ENCODE results near the gene CFDP1. TPM values are rescaled to one million over a fixed set of nuclear protein-coding genes. Genes with fewer than 3 reads are reported as not detected.
A peak's percentile ranks its signal among the peaks of the same experiment; 100 is the strongest.

CFDP1 gene
- total and polyA plus RNA-seq, 2 of the 13 experiments (the other 11 are each of a cell fraction or from before 2014, with no cell fraction given) = 78.6 to 153 TPM

DNA sequence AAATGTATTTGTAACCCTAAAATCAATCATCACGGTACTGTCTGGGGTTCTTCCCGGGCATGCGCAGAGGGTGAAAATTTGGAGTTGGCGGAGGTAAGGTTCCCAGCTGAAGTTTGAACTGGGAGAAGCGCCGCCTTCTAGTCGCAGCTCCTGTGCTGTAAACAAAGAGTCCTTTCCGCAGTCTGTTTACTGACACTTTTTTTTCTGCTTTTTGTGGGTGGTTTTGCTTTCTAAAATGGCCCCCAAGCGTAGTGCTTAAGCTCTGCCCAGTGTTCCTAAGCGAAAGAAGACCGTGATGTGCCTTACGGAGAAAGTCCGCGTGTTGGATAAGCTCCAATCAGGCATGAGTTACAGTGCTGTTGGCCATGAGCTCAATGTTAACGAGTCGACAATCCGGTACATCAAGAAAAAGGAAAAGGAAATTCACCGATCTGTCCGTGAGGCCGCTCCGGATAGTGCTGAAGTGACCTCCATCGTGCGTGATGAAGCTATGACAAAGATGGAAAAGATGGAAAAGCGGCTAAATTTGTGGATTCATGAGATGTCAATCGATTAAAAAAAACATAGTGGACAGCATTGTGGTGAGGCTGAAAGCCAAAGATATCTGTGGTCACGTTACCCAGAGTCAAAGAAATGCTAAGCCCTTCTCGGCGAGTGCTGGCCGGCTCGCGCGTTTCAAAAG, 570 bp upstream of the CFDP1 start (continued):
- TF ChIP-seq, protein P1, sequence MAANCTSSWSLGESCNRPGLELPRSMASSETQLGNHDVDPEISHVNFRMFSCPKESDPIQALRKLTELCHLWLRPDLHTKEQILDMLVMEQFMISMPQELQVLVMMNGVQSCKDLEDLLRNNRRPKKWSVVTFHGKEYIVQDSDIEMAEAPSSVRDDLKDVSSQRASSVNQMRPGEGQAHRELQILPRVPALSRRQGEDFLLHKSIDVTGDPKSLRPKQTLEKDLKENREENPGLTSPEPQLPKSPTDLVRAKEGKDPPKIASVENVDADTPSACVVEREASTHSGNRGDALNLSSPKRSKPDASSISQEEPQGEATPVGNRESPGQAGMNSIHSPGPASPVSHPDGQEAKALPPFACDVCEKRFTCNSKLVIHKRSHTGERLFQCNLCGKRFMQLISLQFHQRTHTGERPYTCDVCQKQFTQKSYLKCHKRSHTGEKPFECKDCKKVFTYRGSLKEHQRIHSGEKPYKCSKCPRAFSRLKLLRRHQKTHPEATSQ (CRISPR knock-in tag; IDR thresholded peaks at IDR 0.05; ENCODE audit: borderline replicate concordance) = no peak
- TF ChIP-seq CEBPG (CRISPR knock-in tag; IDR thresholded peaks at IDR 0.05) = no peak; the same call in none of the 2 replicates
- peak; percentile 67 for TF ChIP-seq SALL1 (CRISPR knock-in tag; IDR thresholded peaks at IDR 0.05)
- TF ChIP-seq, protein P2, sequence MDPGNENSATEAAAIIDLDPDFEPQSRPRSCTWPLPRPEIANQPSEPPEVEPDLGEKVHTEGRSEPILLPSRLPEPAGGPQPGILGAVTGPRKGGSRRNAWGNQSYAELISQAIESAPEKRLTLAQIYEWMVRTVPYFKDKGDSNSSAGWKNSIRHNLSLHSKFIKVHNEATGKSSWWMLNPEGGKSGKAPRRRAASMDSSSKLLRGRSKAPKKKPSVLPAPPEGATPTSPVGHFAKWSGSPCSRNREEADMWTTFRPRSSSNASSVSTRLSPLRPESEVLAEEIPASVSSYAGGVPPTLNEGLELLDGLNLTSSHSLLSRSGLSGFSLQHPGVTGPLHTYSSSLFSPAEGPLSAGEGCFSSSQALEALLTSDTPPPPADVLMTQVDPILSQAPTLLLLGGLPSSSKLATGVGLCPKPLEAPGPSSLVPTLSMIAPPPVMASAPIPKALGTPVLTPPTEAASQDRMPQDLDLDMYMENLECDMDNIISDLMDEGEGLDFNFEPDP (CRISPR knock-in tag; conservative IDR thresholded peaks at IDR 0.05) = no peak
- TF ChIP-seq, protein P3, sequence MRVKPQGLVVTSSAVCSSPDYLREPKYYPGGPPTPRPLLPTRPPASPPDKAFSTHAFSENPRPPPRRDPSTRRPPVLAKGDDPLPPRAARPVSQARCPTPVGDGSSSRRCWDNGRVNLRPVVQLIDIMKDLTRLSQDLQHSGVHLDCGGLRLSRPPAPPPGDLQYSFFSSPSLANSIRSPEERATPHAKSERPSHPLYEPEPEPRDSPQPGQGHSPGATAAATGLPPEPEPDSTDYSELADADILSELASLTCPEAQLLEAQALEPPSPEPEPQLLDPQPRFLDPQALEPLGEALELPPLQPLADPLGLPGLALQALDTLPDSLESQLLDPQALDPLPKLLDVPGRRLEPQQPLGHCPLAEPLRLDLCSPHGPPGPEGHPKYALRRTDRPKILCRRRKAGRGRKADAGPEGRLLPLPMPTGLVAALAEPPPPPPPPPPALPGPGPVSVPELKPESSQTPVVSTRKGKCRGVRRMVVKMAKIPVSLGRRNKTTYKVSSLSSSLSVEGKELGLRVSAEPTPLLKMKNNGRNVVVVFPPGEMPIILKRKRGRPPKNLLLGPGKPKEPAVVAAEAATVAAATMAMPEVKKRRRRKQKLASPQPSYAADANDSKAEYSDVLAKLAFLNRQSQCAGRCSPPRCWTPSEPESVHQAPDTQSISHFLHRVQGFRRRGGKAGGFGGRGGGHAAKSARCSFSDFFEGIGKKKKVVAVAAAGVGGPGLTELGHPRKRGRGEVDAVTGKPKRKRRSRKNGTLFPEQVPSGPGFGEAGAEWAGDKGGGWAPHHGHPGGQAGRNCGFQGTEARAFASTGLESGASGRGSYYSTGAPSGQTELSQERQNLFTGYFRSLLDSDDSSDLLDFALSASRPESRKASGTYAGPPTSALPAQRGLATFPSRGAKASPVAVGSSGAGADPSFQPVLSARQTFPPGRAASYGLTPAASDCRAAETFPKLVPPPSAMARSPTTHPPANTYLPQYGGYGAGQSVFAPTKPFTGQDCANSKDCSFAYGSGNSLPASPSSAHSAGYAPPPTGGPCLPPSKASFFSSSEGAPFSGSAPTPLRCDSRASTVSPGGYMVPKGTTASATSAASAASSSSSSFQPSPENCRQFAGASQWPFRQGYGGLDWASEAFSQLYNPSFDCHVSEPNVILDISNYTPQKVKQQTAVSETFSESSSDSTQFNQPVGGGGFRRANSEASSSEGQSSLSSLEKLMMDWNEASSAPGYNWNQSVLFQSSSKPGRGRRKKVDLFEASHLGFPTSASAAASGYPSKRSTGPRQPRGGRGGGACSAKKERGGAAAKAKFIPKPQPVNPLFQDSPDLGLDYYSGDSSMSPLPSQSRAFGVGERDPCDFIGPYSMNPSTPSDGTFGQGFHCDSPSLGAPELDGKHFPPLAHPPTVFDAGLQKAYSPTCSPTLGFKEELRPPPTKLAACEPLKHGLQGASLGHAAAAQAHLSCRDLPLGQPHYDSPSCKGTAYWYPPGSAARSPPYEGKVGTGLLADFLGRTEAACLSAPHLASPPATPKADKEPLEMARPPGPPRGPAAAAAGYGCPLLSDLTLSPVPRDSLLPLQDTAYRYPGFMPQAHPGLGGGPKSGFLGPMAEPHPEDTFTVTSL (CRISPR knock-in tag; IDR thresholded peaks at IDR 0.05; ENCODE audit: borderline replicate concordance) = 0 out of 2 replicates have a peak, but pooled peaks have one; percentile 31
- TF ChIP-seq MTF1 (CRISPR knock-in tag; IDR thresholded peaks at IDR 0.05) = no peak
- no peak for TF ChIP-seq CHCHD3 (CRISPR knock-in tag; IDR thresholded peaks at IDR 0.05)
- TF ChIP-seq HNRNPLL (IDR thresholded peaks at IDR 0.05; ENCODE audit: low read depth, low read length, poor library complexity, severe bottlenecking) = no peak
- peak; percentile 27; the same call in 1 of the 2 replicates for TF ChIP-seq ZNF776 (CRISPR knock-in tag; IDR thresholded peaks at IDR 0.05)
- TF ChIP-seq, protein P4, sequence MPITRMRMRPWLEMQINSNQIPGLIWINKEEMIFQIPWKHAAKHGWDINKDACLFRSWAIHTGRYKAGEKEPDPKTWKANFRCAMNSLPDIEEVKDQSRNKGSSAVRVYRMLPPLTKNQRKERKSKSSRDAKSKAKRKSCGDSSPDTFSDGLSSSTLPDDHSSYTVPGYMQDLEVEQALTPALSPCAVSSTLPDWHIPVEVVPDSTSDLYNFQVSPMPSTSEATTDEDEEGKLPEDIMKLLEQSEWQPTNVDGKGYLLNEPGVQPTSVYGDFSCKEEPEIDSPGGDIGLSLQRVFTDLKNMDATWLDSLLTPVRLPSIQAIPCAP (CRISPR knock-in tag; IDR thresholded peaks at IDR 0.05; ENCODE audit: low read depth) = 0 out of 2 replicates have a peak, but pooled peaks have one; percentile 67
- TF ChIP-seq, protein P5, sequence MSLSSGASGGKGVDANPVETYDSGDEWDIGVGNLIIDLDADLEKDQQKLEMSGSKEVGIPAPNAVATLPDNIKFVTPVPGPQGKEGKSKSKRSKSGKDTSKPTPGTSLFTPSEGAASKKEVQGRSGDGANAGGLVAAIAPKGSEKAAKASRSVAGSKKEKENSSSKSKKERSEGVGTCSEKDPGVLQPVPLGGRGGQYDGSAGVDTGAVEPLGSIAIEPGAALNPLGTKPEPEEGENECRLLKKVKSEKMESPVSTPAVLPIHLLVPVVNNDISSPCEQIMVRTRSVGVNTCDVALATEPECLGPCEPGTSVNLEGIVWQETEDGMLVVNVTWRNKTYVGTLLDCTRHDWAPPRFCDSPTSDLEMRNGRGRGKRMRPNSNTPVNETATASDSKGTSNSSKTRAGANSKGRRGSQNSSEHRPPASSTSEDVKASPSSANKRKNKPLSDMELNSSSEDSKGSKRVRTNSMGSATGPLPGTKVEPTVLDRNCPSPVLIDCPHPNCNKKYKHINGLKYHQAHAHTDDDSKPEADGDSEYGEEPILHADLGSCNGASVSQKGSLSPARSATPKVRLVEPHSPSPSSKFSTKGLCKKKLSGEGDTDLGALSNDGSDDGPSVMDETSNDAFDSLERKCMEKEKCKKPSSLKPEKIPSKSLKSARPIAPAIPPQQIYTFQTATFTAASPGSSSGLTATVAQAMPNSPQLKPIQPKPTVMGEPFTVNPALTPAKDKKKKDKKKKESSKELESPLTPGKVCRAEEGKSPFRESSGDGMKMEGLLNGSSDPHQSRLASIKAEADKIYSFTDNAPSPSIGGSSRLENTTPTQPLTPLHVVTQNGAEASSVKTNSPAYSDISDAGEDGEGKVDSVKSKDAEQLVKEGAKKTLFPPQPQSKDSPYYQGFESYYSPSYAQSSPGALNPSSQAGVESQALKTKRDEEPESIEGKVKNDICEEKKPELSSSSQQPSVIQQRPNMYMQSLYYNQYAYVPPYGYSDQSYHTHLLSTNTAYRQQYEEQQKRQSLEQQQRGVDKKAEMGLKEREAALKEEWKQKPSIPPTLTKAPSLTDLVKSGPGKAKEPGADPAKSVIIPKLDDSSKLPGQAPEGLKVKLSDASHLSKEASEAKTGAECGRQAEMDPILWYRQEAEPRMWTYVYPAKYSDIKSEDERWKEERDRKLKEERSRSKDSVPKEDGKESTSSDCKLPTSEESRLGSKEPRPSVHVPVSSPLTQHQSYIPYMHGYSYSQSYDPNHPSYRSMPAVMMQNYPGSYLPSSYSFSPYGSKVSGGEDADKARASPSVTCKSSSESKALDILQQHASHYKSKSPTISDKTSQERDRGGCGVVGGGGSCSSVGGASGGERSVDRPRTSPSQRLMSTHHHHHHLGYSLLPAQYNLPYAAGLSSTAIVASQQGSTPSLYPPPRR (CRISPR knock-in tag; IDR thresholded peaks at IDR 0.05; ENCODE audit: borderline replicate concordance) = no peak
- no peak for TF ChIP-seq MEIS1 (CRISPR knock-in tag; IDR thresholded peaks at IDR 0.05; ENCODE audit: borderline replicate concordance)
- TF ChIP-seq KLF12 (CRISPR knock-in tag; IDR thresholded peaks at IDR 0.05; ENCODE audit: borderline replicate concordance) = no peak
- TF ChIP-seq ZNF629 (CRISPR knock-in tag; conservative IDR thresholded peaks at IDR 0.05) = no peak; the same call in 1 of the 2 replicates

Measured in HepG2 (cell line).